ENCODE results near the gene C14orf119.

C14orf119 gene

GRCh38 chr14:23060536-23061260, 34.6 kb upstream of the C14orf119 start:
- in situ Hi-C loops (cut with HindIII; ENCODE audit: low sequenced_read_pairs) = no loop called here

- in situ Hi-C loops (cut with HindIII; ENCODE audit: low sequenced_read_pairs) = no loop called here
These were observed 33.3 kb upstream of the C14orf119 start for GRCh38 chr14:23062002-23062401.

- in situ Hi-C loops (cut with HindIII; ENCODE audit: low sequenced_read_pairs) = no loop called here
These were observed 31.7 kb upstream of the C14orf119 start for GRCh38 chr14:23063601-23064000.

GRCh38 chr14:23066368-23066767, 28.9 kb upstream of the C14orf119 start:
- in situ Hi-C loops (cut with HindIII; ENCODE audit: low sequenced_read_pairs) = no loop called here

GRCh38 chr14:23066855-23067744, 28.2 kb upstream of the C14orf119 start:
- in situ Hi-C loops (cut with HindIII; ENCODE audit: low sequenced_read_pairs) = no loop called here

GRCh38 chr14:23067847-23068788, 27.2 kb upstream of the C14orf119 start:
- in situ Hi-C loops (cut with HindIII; ENCODE audit: low sequenced_read_pairs) = no loop called here

- in situ Hi-C loops (cut with HindIII; ENCODE audit: low sequenced_read_pairs) = no loop called here
These were observed 26.4 kb upstream of the C14orf119 start for GRCh38 chr14:23068789-23069412.

- in situ Hi-C loops (cut with HindIII; ENCODE audit: low sequenced_read_pairs) = no loop called here
These were observed 25.9 kb upstream of the C14orf119 start for GRCh38 chr14:23069413-23069806.

- in situ Hi-C loops (cut with HindIII; ENCODE audit: low sequenced_read_pairs) = no loop called here
These were observed 24.8 kb upstream of the C14orf119 start for GRCh38 chr14:23070262-23071129.

GRCh38 chr14:23071244-23071920, 23.9 kb upstream of the C14orf119 start:
- in situ Hi-C loops (cut with HindIII; ENCODE audit: low sequenced_read_pairs) = no loop called here

- in situ Hi-C loops (cut with HindIII; ENCODE audit: low sequenced_read_pairs) = no loop called here
These were observed 23.3 kb upstream of the C14orf119 start for GRCh38 chr14:23071921-23072539.

- in situ Hi-C loops (cut with HindIII; ENCODE audit: low sequenced_read_pairs) = no loop called here
These were observed 20.4 kb upstream of the C14orf119 start for GRCh38 chr14:23074906-23075305.

- in situ Hi-C loops (cut with HindIII; ENCODE audit: low sequenced_read_pairs) = no loop called here
These were observed 18.4 kb upstream of the C14orf119 start for GRCh38 chr14:23076785-23077408.

- in situ Hi-C loops (cut with HindIII; ENCODE audit: low sequenced_read_pairs) = no loop called here
These were observed 17.3 kb upstream of the C14orf119 start for GRCh38 chr14:23077962-23078361.

GRCh38 chr14:23078692-23079116, 16.6 kb upstream of the C14orf119 start:
- in situ Hi-C loops (cut with HindIII; ENCODE audit: low sequenced_read_pairs) = no loop called here

- in situ Hi-C loops (cut with HindIII; ENCODE audit: low sequenced_read_pairs) = loop anchor here (5.0 kb wide), 1 partner anchor 102 kb away; no protein-coding TSS in a partner anchor
These were observed 15.6 kb upstream of the C14orf119 start for GRCh38 chr14:23079716-23080115.

- in situ Hi-C loops (cut with HindIII; ENCODE audit: low sequenced_read_pairs) = loop anchor here (5.0 kb wide), 1 partner anchor 103 kb away; no protein-coding TSS in a partner anchor
These were observed 14.8 kb upstream of the C14orf119 start for GRCh38 chr14:23080474-23080873.

- in situ Hi-C loops (cut with HindIII; ENCODE audit: low sequenced_read_pairs) = no loop called here
These were observed 9.8 kb upstream of the C14orf119 start for GRCh38 chr14:23085458-23085857.

Data from endothelial cell of hepatic sinusoid (primary cell).